ENCODE measurements around the gene SLC9C1.

The SLC9C1 gene

DNA sequence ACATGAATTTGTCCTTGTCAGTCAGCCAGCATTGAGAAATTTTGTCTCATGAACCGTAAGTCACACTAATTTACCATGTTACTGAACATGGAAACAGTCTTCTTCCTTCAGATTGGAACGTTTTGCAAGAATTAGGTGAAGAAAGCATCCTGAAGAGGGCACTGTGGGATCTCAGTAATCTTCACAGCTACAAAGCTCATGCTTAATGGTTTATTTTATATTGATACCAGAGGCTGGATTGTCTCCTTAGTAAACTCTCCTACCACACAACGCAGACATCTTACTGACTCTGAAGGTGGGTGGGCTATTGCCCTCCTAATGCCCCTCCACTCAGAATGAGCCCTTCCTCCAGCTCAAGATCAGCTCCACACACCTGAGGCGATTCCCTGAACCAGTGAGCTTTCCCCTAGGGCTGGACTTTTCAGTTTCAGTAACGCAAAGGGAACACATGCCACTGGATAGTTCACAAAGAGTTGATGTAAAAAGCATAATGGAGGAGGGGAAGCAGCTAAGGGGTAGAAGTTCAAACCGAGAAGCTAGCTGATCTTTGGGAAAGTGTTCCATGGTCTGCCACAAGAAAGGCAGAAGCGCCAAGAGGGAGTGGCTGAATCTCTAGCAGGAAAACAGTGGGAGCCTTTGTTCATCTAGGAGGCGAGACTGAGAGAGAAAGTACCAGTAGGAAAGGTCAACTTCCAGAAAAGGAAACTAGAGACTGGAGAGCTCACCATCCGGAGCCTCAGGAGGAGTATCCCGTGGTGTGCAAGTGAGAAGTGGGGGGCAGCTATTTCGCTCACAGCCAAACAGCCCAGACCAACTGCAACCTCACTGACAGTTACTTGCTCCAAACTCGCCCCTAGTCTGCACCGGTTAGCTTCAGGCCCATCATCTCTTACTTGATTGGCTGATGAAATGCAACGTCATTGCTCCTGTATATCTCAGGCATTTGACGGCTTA lies at the start of gene SLC9C1:
Gene SLC9C1, minus strand, starts transcription at position 849 of the 954 bp plus-strand sequence. CDS start 7,425 bp downstream, outside the sequence.
- peak; percentile 28 to 40 for DNase-seq

DNA sequence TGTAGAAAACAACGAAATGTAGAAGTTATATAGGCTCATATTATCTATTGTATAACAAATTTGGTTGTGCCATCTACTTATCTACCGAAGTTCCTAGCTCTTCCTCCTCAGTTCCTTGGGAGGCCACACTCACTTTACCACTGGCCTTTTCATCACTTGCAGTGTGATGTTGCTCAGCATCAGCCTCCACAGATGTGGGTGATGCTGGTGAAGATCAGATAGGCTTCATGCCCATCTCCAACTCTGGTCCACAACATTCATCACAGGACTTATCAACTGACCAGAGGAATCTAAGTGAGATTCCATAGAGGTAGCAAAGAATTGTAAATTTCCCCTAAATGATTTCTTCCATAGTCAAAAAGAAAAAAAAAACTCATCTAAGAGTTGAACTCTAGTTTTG lies 47.4 kb upstream of the SLC9C1 start:
- DNase-seq: no peak

DNA sequence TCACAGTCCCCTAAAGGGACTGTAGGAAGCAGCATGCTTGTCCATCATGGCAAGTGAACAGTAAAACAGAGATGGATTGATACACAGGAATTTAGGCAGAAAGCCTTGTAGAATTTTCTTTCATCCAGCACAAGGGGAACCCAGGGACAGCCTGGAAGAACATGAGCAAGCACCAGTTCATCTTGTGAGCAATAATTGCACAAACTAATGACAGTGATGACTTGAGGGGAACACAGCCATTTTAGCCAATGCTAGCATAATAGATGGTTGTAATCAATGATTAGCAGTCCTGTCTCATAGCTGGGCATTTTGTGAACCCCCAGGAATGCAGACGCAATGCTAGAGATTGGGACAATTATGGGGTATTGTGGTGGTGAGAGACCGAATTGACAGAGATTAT lies 45.6 kb upstream of the SLC9C1 start:
- DNase-seq: no peak

DNA sequence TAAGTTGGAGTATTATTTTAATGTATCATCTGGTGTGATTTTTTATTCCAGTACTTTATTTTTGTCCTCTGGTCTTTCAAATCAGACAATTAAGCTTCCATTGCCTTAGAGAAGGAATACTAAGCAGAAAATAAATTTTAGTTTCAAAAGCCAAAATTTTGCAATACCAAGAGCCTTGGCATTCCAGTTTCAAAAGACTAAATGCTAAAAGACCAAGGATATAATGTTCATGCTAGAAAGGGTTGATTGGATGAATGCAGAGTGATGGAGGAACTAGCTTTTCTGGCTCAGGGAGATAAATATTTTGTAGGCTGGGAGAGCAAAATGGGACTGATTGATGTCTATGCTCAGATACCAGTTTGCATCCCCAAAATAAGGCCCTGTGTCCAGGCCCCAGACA lies 45.1 kb upstream of the SLC9C1 start:
- DNase-seq: no peak

DNA sequence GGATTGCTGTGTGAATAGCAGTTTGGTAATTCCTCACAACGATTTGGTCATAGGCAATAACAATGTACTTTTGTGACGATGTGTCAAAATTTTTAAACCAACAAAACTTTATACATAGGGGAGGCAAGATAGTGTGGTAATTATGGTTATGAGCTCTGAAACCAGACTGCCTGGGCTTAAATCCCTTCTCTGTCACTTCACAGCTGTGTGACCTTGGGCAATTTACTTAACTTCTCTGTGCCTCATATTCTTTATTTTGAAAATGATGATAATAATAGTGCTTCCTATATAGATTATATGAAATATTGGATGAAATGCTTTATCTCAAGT lies 44.7 kb upstream of the SLC9C1 start:
- DNase-seq: no peak

DNA sequence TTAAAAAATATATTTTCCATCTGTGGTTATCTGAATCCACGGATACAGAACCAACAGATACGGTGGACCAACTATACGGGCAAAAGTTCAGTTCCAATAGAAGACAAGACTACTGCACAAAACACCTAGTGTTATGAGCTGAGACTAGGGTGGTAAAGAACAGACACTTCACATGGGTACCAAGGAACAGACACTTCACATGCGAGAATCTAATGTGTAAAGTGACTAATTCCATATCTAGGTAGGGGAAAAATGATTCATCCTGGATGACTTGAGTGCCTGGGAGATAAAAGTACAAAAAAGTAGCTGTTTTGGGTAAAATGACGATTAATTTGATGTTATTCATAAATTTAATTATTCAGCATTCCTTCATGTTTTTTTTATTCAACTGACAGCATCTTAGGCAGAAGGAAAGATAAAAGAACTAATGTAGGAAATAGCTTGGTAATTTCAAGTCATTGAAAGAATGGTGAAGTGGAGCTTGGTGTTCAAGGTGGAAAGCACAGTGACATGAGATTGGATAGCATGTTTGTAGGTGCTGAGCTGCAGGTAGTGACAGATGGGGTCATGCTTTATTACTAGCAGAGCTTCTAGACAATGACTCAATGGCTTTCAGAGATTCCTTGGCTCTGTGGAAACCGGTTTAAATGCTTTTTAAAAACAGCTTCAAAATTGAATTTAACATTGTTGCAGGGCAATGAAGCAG lies 44.2 kb upstream of the SLC9C1 start:
- no peak for DNase-seq

DNA sequence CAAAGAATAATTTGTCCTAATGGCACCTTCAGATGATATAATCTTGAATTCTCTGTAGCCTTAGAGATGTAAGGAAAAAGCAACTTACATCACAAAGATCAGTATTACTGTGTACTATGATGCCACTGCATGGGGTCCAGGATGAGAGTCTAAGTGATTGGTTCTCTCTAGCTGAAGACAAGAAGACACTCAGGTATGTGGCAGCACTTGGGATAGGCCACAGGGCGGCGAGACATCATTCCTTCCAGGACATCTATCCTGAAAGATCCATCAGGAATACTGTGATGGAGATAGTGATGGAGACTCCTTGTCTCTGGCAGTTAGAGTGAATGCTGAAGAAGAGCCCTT lies 41.4 kb upstream of the SLC9C1 start:
- no peak for DNase-seq

DNA sequence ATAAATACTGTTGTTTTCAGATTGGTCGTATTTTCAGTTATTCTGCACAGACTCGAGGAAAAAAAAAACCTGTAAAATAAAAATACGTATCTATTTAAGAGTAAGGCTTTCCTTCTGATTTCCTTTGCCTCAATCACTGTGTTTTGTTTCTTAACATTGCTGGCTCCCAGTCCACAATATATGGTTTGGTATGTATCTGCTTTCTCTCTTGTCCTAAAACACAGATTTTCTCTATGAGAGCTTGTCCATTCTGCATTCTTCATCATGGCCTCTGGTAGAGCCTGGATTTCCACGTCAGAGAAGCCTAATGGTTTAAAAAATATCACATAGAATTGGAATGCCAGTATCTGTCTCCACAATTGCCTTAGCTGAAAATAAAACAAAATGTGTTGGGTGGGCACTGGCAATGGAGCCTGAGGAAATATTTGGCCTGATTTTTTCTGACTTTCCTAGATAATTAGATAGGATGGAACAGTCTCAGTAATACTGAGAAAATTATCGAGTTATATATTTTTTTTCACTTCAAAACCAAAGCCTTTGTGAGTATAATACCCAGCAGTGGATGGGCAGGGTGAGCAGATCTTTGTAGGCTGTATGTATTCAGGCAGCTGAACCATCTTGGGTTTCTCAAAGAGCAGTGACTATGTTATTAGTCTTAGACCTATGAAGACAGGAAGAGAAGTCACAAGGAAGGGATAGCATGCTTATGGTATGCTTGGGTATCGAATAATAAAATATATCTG lies 40.8 kb upstream of the SLC9C1 start:
- no peak for DNase-seq

DNA sequence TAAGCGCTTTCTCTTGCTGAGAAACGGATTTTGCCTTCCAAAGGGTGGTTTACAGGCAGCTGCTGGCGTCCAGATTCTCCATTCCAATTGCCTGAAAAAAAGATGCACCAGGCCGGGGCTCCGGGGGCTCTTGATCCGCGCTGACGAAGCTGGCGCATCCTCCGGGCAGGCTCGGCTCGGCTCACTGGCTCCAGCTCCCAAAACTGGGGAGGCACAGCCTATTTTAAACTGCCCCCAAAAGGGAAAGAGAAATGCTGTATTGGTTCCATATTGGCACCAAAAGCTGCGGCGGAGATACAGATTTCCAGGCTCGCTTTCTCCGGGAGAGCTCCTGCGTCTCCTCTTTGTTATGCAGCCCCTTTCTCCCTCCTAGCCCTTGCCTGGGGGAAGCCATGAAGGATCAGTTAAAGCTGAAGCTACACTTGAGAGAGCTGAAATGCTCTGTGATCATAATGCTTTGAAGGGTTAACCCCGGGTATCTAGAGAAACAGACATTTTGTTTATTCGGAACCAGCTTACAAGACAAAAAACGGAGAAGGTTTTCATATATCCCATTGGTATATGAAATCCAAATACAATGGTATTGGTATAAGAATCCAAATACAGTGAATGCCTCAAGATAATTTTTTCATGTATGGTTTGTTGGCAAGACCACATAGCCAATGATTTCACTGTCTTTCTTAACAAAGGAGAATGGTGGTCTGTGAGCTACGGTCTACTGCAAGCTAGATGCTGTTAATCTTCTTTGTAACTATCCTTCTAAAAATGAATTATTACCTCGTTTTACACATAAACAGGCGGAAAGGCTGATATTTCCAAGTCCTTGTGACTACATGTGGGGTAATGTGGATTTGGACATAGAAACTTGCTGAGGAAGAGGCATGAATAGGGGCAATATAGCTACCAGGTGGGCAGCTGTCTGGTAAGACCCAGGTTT lies 39.6 kb upstream of the SLC9C1 start:
- peak in 1 of 2 experiments; percentile 10 for DNase-seq

DNA sequence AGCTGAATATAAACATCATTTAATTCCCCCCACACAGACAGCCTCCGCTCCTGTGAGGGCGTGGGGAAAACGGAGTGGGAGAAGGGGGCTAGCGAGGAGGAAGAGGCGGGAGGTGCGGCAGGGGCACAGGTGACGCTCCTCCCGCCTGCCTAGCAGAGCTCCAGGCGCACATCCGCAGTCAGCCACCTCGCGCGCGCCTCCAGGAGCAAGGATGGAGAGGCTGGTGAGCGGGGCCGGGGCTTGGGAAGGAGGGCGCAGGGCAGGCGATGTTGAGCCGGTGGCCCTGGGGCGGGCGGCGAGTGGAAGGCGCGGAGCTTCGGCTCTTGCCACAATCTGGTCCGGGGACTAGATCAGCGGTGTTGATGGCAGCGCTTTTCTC lies 39.0 kb upstream of the SLC9C1 start, which contains the start of gene CD200:
Gene CD200, plus strand, starts transcription at position 155 of the 379 bp plus-strand sequence. Its CDS starts 57 bp downstream, at position 212.
- DNase-seq: peak; percentile 26 to 48

DNA sequence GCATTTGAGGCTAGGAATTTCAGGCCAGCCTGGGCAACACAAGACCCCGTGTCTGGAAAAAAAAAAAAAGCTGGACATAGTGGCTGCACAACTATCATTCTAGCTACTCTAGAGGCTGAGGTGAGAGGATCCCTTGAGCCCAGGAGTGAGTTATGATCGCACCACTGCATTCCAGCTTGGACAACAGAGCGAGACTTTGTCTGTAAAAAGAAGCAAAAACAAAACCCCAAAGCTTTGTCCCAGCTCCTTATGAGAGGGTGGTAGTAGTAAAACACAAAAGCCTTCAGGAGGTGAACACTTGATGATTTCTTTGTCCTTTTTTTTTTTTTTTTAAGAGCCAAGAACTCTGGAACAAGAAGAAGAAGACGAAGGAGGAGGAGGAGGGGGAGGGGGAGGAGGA lies 37.8 kb upstream of the SLC9C1 start:
- DNase-seq: no peak

DNA sequence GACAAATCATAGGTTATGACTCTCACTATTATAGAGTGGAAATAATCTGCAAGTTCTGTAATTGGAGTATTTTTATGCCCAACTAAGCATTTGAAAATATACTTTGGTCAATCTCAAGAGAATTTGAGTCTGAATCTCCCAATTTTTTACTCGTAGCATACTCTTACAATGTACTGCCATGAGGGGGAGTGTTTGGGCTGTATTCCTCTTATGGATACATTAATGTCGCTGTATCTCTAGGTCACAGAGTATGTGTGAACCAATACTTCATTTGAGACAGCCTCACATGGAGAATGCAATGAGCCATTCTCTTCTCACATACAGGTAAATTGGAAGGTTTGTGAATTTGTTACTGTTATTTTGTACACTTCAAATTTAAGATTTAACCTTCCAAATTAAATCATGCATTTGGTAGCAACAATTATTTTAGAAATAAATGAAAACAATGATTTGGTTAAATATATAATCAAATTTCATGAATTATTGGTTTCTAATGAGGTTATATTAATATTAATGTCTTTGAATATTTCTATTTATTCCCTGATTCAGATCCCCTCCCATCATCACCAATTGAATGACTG lies 33.4 kb upstream of the SLC9C1 start:
- peak; percentile 7 to 32 for DNase-seq

DNA sequence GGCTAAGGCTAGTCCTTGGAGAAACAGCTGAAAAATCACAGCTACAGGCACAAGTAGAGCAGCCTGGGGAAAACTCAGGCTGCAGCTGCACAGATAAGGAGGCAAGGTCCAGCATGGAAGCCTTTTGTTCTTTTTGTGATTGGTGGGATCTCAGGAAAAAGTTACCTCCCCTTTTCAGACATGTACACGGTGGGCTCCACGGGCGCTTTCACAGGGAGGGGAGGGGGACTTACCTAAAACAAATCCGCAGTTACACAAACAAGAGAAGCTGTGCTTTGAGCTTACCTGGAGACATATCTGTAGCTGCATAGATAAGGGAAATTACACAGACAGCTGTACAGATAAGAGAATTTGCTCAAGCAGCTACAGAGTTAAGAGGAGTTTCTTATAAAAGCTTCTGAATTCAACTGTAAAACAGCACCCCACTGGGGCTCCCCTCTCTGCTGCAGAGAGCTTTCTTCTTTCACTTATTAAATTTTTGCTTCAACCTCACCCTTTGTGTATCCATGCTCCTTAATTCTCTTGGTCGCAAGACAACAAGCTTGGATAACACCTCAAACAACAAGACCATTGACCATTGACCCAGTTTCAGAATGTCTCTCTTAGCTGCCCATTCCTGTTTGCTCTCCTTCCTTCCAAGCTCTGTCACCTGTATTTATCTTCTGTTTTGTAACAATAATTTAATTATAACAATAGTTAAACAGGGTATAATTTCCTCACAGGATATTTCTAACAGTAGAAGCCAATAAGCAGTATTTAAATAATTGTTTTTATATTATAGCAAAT lies 28.0 kb upstream of the SLC9C1 start:
- no peak for DNase-seq

DNA sequence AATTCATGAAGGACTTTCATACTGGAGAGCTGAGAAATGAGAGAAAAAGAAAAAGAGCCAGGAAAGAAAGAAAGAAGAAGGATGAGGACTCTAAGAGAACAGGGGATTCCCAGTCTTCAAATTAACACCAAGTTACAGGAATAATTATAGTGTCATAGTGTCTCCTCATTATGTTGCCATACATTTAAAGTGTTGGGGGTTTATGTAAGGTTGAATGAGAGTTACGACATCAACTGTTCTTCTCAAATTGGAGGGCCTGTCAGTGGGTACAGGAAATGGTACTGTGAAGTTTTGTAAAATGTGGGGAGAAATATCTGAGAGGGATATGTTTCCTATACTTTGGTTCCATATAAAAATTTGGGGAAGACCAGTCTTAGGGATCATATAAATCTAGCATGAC lies 26.7 kb upstream of the SLC9C1 start:
- no peak for DNase-seq

DNA sequence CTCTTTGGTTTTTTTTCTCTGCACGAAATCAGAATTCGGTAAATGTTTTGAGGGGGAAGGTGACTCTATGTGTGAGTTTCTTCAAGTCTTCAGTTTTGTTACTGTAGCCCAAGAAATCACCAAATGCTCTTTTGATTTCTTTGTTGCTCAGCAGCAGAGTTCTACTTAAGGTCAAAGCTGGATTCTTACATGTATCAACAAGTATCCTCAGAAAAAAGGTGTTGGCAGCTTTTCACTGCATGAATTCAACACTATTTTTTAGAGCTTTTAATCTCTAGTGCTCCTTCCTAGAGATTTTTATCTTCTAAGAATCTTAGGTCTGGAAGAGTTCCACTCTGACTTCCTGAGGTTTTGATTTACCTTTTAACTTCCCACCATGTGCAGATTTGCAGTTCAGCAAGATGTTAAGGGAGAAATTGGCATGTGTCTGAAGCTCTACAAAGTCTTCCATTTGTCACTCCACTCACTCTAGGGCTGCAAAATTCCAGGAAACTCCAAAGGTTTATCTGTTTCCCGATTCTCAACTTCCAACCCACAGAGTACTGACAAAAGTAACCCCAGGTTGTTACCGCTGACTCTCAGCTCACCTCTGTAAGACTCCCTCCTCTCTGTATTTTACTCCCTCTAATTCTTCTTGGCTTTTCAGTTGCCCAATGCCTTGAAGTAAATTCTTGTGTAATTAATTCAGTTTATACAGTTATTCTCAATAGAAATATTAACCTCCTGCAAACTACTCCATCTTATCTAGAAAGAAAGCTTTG lies 25.7 kb upstream of the SLC9C1 start:
- DNase-seq: no peak

DNA sequence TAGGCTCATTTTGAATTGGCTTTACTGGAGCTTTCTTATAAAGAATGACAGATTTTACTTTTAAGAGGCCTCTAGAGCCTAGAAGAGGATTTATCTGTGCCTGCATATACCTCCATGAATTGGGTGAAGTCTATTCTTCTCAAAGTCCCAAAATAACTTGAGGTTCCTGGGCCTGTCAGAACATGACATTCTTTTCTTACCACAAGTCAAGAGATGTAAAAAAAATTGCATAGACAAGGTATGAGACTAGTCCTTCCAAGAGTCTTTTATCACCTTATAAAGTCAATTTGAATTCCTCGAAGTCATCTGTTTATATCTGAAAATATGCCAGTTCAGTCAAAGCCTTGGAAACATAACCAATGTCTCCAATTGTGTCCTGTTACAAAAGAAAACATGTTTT lies 21.8 kb upstream of the SLC9C1 start:
- no peak for DNase-seq

DNA sequence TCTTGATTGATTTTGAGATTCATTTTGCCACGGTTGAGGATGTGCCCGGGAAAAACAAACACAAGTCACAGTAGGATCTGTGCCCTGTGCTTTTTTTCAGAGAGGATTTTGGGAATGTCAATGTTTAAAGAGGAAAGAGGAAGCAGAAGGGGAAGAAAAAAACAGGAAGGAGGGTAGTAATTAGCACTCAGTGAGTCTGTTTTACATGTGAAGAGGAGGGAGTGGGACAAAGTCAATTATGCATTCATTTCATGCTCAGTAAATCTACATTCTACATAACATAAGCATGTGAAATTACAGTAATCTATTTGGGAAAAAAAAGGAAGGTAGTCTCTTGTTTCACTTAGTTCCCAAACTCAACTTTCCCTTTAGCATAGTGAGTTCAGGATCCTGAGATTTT lies 20.6 kb upstream of the SLC9C1 start:
- DNase-seq: no peak

DNA sequence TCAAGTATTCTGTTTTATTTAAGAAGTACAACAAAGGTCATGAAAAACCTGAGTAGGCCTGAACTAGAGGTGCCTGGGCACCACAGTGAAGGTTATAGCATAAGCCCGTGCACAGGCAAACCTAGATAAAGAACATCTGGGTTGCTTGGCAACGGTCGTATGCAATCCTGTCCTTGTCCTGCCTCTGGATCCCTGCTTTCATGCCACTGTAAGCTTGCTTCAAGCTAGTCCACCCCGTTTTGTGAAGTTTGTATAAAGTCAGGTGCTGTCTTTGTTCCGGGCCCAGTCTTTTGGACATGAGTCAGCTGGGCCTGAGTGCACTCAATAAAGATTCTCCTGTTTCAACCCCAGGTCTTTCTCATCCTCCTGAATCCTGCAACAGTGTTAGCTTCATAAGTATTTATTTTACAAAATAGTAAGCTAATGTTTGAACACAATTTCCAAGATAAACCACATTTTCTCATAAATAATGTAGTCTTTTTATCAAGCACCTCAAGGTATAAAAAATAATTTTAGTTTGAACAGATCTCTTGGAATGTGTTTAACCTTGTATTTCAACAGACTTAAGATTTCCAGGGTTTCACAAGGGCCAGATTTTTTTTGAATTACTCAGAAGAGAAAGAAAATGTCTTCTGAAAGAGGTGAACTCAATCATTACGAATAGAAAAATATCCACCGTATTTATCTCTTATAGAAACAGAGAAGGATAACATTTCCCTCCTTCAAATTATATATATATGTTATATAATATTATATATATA lies 14.3 kb upstream of the SLC9C1 start:
- DNase-seq: peak in 1 of 2 experiments; percentile 23

DNA sequence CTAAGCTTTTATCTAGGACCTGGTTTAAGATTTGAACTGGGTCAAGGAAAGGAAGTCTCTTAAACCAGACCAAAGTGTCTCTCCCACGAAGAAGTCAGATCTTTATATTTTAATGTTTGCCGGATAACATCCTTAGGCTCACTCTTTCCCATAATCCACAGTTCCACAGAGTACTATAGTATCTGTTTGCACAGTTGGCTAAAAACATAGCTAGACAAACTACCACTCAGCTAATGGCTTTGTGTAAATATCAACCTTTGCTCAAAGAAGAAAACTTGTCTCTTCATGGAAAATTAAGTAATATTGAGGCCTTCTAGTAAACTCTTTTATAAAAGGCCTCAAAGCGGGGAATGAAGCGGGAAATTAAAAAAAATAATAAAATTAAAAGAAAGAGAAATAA lies 13.5 kb upstream of the SLC9C1 start:
- no peak for DNase-seq

DNA sequence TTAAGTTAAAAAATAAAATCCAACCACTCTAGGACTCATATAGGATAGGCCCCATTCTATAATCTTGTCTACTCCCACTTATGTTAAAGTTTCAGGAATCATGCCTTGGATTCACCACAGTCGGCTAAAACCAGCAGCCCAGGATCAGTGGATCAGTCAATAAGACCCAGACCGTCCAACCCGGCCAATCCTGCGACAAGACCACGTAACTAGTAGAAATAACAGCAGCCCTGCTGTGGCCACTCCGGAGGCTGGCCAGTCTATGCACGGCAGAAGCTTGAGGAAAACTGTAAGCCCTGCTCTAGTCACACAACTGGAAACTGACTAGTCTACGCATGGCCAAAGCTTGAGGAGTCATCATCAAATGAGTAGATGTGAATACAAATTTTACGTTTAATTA lies 12.8 kb upstream of the SLC9C1 start:
- no peak for DNase-seq

Data from NCI-H1930 (cell line).